Measurements from ENCODE around the gene FXYD6.

The FXYD6 gene

GRCh38 chr11:117910941-117911655, 34.6 kb upstream of the FXYD6 start:
- DNase-seq (ENCODE audit: low spot score) = peak; percentile 53
- no peak overlapping the region for H3K27ac ChIP-seq
- H3K4me3 ChIP-seq = no peak overlapping the region
- no peak for TF ChIP-seq CTCF (IDR thresholded peaks at IDR 0.05)

GRCh38 chr11:117910525-117910924, 34.1 kb upstream of the FXYD6 start:
- no peak for TF ChIP-seq CTCF (IDR thresholded peaks at IDR 0.05)
- no peak overlapping the region for H3K27ac ChIP-seq
- peak; percentile 46 for DNase-seq (ENCODE audit: low spot score)

GRCh38 chr11:117909611-117910382, 33.3 kb upstream of the FXYD6 start:
- H3K4me3 ChIP-seq = no peak overlapping the region
- no peak overlapping the region for H3K27ac ChIP-seq
- TF ChIP-seq CTCF (IDR thresholded peaks at IDR 0.05) = no peak
- peak; percentile 69 for DNase-seq (ENCODE audit: low spot score)

More at GRCh38 chr11:117910525-117910924, 34.1 kb upstream of the FXYD6 start:
- no peak overlapping the region for H3K4me3 ChIP-seq

- TF ChIP-seq CTCF (IDR thresholded peaks at IDR 0.05) = no peak
- H3K27ac ChIP-seq = no peak overlapping the region
- no peak overlapping the region for H3K4me3 ChIP-seq
- peak; percentile 45 for DNase-seq (ENCODE audit: low spot score)
Observed at GRCh38 chr11:117908959-117909610, 32.6 kb upstream of the FXYD6 start.

GRCh38 chr11:117908109-117908895, 31.8 kb upstream of the FXYD6 start:
- DNase-seq (ENCODE audit: low spot score) = peak; percentile 45
- no peak overlapping the region for H3K27ac ChIP-seq
- TF ChIP-seq CTCF (IDR thresholded peaks at IDR 0.05) = no peak
- H3K4me3 ChIP-seq = no peak overlapping the region

- H3K4me3 ChIP-seq = no peak overlapping the region
- peak; percentile 78 for DNase-seq (ENCODE audit: low spot score)
- no peak for TF ChIP-seq CTCF (IDR thresholded peaks at IDR 0.05)
- no peak overlapping the region for H3K27ac ChIP-seq
Observed at GRCh38 chr11:117907276-117908108, 31.0 kb upstream of the FXYD6 start.
